ENCODE measurements around the gene OR5B3.

OR5B3 gene

DNA sequence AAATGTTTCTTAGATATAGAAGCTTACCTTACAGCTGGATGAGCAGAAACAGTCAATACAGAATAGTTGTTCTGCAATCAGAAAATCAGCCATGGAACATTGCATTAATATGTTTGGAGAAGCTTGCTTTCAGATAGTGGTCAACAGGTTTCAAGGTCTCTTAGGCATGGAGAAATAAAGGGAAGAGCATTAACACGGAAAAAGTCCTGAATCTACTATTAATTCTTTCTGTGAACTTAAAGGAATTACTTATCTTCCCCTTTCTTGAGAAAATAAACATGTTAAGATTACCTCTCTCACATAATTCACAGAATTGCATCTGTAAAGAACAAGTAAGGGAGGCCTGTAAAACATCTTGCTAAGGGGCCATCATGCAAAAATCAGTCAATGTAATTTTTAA lies at the start of gene OR5B3:
OR5B3 (minus strand) TSS at position 101 of the 400 bp plus-strand sequence. CDS start 3,465 bp downstream, outside the sequence.
- no peaks in the 10 kb centered on the region for H3K36me3 ChIP-seq (ENCODE audit: control insufficient read depth in 1 of 2, insufficient read depth in 2 of 2, low read length in 2 of 2)
- no peaks in the 10 kb centered on the region for H3K4me1 ChIP-seq (ENCODE audit: control insufficient read depth in 1 of 2, insufficient read depth in 2 of 2, low read length in 2 of 2)
- peaks cover 4 to 9% of the 10 kb centered on the region in 2 donors for H3K9me3 ChIP-seq (ENCODE audit: control insufficient read depth in 1 of 2, low read length in 2 of 2)
- no peak within 1 kb of the TSS for H3K4me3 ChIP-seq (ENCODE audit: low read depth in 1 of 2, low read length in 2 of 2)
- H3K27me3 ChIP-seq (ENCODE audit: control insufficient read depth in 1 of 2, insufficient read depth in 2 of 2, low read length in 2 of 2), result no peaks in the 10 kb centered on the region
- no peak within 1 kb of the TSS for H3K27ac ChIP-seq (ENCODE audit: low read depth, low read length)
- H3K9ac ChIP-seq (ENCODE audit: low read depth in 1 of 2, low read length in 2 of 2), result no peak within 1 kb of the TSS

DNA sequence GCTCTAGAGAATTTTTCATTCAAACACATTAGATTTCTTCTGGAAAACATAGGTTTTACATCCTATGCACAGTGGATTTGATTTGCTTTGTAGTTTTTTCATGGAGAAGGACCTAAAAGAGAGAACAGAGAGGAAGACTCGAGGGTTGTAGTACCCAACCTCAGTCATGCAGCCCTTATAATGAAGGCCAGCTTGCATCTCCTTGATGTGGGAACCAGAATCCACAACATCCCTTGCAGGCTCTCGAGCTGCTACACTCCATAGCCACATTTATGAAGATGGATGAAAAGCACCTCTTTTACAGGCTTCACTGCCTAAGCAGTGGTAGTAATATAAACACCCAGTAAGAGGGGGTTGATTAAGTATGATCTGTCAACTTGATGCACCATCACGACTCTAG lies 44.9 kb upstream of the OR5B3 start:
- Histone ChIP-seq H3K27me3 (ENCODE audit: control insufficient read depth in 1 of 2, insufficient read depth in 2 of 2, low read length in 2 of 2) (no peaks in the 10 kb centered on the region), H3K36me3 (ENCODE audit: control insufficient read depth in 1 of 2, insufficient read depth in 2 of 2, low read length in 2 of 2) (no peaks in the 10 kb centered on the region), H3K9me3 (ENCODE audit: control insufficient read depth in 1 of 2, low read length in 2 of 2) (no peaks in the 10 kb centered on the region), H3K27ac (ENCODE audit: low read depth, low read length) (no peak overlapping the region), H3K4me3 (ENCODE audit: low read depth in 1 of 2, low read length in 2 of 2) (no peak overlapping the region), H3K4me1 (ENCODE audit: control insufficient read depth in 1 of 2, insufficient read depth in 2 of 2, low read length in 2 of 2) (no peaks in the 10 kb centered on the region), H3K9ac (ENCODE audit: low read depth in 1 of 2, low read length in 2 of 2) (no peak overlapping the region)

DNA sequence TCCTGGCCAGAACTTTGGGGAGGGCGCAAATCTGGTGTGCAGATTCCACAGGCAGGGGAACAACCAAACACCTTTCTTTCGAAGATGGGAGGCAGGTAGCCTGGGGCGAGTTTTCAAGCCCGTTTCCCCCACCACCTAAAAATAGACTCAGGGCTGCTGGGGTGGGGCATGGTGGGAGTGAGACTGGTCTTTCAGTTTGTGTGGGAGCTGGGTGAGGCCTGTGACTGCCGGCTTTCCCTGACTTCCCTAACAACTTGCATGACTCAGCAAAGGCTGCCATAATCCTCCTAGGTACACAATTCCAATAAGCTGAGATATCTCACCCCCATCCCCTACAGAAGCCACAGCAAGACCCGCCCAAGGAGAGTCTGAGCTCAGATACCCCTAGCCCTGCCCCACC lies 39.6 kb upstream of the OR5B3 start:
- no peaks in the 10 kb centered on the region for H3K27me3 ChIP-seq (ENCODE audit: control insufficient read depth in 1 of 2, insufficient read depth in 2 of 2, low read length in 2 of 2)
- H3K9me3 ChIP-seq (ENCODE audit: control insufficient read depth in 1 of 2, low read length in 2 of 2), result peaks cover 0 to 3% of the 10 kb centered on the region in 2 donors
- H3K4me3 ChIP-seq (ENCODE audit: low read depth in 1 of 2, low read length in 2 of 2), result no peak overlapping the region
- H3K36me3 ChIP-seq (ENCODE audit: control insufficient read depth in 1 of 2, insufficient read depth in 2 of 2, low read length in 2 of 2), result no peaks in the 10 kb centered on the region
- no peaks in the 10 kb centered on the region for H3K4me1 ChIP-seq (ENCODE audit: control insufficient read depth in 1 of 2, insufficient read depth in 2 of 2, low read length in 2 of 2)
- no peak overlapping the region for H3K27ac ChIP-seq (ENCODE audit: low read depth, low read length)
- no peak overlapping the region for H3K9ac ChIP-seq (ENCODE audit: low read depth in 1 of 2, low read length in 2 of 2)

DNA sequence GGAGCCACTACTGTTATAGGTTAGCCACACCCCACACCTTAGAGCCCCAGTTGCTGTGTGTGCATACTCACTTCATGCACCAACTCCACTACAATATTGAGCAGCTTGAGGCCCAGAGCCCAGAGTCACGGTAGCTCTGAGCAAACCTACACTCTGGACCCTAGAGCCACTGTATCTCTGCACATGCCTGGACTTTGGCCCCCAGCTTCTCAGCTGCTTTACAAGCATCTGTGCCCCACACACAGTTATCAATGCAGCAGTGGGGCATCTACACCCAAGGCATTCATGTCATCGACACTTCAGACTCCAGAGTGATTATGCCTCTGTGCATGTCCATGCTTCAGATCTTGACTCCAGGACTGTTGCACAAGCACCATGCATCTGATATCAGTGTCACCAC lies 37.6 kb upstream of the OR5B3 start:
- Histone ChIP-seq H3K4me1 (ENCODE audit: control insufficient read depth in 1 of 2, insufficient read depth in 2 of 2, low read length in 2 of 2) (no peaks in the 10 kb centered on the region), H3K9me3 (ENCODE audit: control insufficient read depth in 1 of 2, low read length in 2 of 2) (peaks cover 0 to 3% of the 10 kb centered on the region in 2 donors), H3K27ac (ENCODE audit: low read depth, low read length) (no peak overlapping the region), H3K9ac (ENCODE audit: low read depth in 1 of 2, low read length in 2 of 2) (no peak overlapping the region), H3K4me3 (ENCODE audit: low read depth in 1 of 2, low read length in 2 of 2) (no peak overlapping the region), H3K36me3 (ENCODE audit: control insufficient read depth in 1 of 2, insufficient read depth in 2 of 2, low read length in 2 of 2) (no peaks in the 10 kb centered on the region), H3K27me3 (ENCODE audit: control insufficient read depth in 1 of 2, insufficient read depth in 2 of 2, low read length in 2 of 2) (no peaks in the 10 kb centered on the region)

DNA sequence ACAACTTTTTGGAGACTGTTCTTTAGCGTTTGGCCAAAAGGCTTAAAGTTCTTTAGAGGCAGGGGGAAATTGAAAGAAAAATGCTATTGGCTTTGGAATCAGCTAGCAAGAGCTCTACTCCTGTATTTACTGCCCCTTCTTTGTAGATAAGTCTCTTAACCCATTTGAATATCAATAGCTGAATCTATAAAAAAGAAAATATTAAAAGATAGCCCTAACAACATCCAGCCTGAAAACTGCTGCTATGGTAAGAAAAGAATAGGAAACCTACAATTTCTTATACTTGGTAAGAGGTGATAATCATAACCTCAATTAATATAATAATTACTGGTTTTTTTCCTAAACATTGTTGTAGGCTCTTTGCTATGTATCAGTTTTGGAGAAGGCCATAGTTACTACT lies 35.5 kb upstream of the OR5B3 start, which contains the start of gene OR5B12:
OR5B12 (minus strand) TSS at position 101 of the 400 bp plus-strand sequence. CDS start 2,085 bp downstream, outside the sequence.
- no peak within 1 kb of the TSS for H3K27ac ChIP-seq (ENCODE audit: low read depth, low read length)
- no peaks in the 10 kb centered on the region for H3K4me1 ChIP-seq (ENCODE audit: control insufficient read depth in 1 of 2, insufficient read depth in 2 of 2, low read length in 2 of 2)
- H3K36me3 ChIP-seq (ENCODE audit: control insufficient read depth in 1 of 2, insufficient read depth in 2 of 2, low read length in 2 of 2), result no peaks in the 10 kb centered on the region
- no peak within 1 kb of the TSS for H3K4me3 ChIP-seq (ENCODE audit: low read depth in 1 of 2, low read length in 2 of 2)
- H3K27me3 ChIP-seq (ENCODE audit: control insufficient read depth in 1 of 2, insufficient read depth in 2 of 2, low read length in 2 of 2), result no peaks in the 10 kb centered on the region
- H3K9me3 ChIP-seq (ENCODE audit: control insufficient read depth in 1 of 2, low read length in 2 of 2), result peaks cover 0 to 3% of the 10 kb centered on the region in 2 donors
- H3K9ac ChIP-seq (ENCODE audit: low read depth in 1 of 2, low read length in 2 of 2), result no peak within 1 kb of the TSS

DNA sequence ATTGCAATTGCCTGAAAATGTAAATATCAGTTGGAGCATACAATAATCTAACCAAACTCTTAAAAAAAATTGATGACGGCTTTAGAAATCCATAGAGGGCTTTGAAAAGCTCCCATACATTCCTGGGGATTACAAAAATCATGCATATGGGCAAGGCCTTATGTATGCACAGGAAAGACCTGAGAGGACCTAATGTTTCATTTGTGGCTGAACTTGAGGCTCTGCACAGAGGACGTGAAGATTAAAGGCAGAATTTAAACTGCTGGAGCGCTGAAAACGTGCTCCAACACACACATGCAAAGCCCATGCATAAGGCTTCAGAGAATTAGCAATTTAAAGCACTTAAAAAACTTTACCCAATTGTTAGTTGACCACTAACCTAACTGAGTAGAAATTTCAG lies 31.8 kb upstream of the OR5B3 start:
- H3K27me3 ChIP-seq (ENCODE audit: control insufficient read depth in 1 of 2, insufficient read depth in 2 of 2, low read length in 2 of 2), result no peaks in the 10 kb centered on the region
- no peaks in the 10 kb centered on the region for H3K4me1 ChIP-seq (ENCODE audit: control insufficient read depth in 1 of 2, insufficient read depth in 2 of 2, low read length in 2 of 2)
- no peak overlapping the region for H3K4me3 ChIP-seq (ENCODE audit: low read depth in 1 of 2, low read length in 2 of 2)
- peaks cover 0 to 5% of the 10 kb centered on the region in 2 donors for H3K9me3 ChIP-seq (ENCODE audit: control insufficient read depth in 1 of 2, low read length in 2 of 2)
- H3K9ac ChIP-seq (ENCODE audit: low read depth in 1 of 2, low read length in 2 of 2), result no peak overlapping the region
- no peaks in the 10 kb centered on the region for H3K36me3 ChIP-seq (ENCODE audit: control insufficient read depth in 1 of 2, insufficient read depth in 2 of 2, low read length in 2 of 2)
- H3K27ac ChIP-seq (ENCODE audit: low read depth, low read length), result no peak overlapping the region

DNA sequence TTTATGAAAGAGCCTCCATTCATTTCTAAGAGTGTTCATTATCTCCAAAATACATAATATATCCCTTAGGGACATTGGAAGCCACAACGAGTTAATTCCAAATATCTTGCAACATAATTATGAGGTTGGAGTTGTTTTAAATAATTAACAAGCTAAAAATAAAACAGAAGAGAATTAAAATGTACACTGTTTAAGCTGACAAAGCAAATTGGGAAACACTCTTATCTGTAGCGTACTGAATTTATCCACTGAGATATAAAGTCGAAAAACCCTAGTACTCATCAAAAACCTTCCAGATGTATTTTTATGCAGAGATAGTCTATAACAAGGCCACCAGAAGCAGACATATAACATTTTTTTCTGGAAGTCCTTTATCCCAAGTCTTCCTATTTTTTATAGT lies 27.5 kb upstream of the OR5B3 start:
- H3K9ac ChIP-seq (ENCODE audit: low read depth in 1 of 2, low read length in 2 of 2), result no peak overlapping the region
- no peak overlapping the region for H3K4me3 ChIP-seq (ENCODE audit: low read depth in 1 of 2, low read length in 2 of 2)
- H3K27me3 ChIP-seq (ENCODE audit: control insufficient read depth in 1 of 2, insufficient read depth in 2 of 2, low read length in 2 of 2), result no peaks in the 10 kb centered on the region

DNA sequence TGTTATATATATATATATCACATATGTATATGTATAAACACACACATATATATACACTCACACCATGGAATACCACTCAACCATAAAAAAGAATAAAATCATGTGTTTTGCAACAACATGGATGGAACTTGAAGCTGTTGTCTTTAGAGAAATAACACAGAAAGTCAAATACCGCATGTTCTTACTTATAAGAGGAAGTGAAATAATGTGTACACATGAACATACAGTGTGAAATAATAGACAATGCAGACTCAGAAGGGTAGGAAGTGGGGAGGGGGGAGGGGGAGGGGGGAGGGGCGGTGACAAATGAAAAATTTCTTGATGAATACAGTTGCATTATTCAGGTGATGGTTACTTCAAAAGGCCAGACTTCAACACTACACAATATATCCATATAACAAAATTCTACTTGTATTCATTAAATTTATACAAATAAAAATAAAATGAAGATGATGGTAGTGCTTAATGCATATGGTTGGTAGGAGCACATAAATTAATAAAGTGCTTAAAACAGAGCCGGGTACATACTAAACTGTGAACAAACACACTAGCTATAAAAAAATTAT lies 27.0 kb upstream of the OR5B3 start:
- H3K4me3 ChIP-seq (ENCODE audit: low read depth in 1 of 2, low read length in 2 of 2), result no peak overlapping the region
- H3K36me3 ChIP-seq (ENCODE audit: control insufficient read depth in 1 of 2, insufficient read depth in 2 of 2, low read length in 2 of 2), result no peaks in the 10 kb centered on the region
- H3K27me3 ChIP-seq (ENCODE audit: control insufficient read depth in 1 of 2, insufficient read depth in 2 of 2, low read length in 2 of 2), result no peaks in the 10 kb centered on the region
- no peak overlapping the region for H3K9ac ChIP-seq (ENCODE audit: low read depth in 1 of 2, low read length in 2 of 2)
- H3K4me1 ChIP-seq (ENCODE audit: control insufficient read depth in 1 of 2, insufficient read depth in 2 of 2, low read length in 2 of 2), result no peaks in the 10 kb centered on the region
- peaks cover 0 to 5% of the 10 kb centered on the region in 2 donors for H3K9me3 ChIP-seq (ENCODE audit: control insufficient read depth in 1 of 2, low read length in 2 of 2)
- H3K27ac ChIP-seq (ENCODE audit: low read depth, low read length), result no peak overlapping the region

More for the DNA sequence above, 27.5 kb upstream of the OR5B3 start:
- Histone ChIP-seq H3K27ac (ENCODE audit: low read depth, low read length) (no peak overlapping the region), H3K36me3 (ENCODE audit: control insufficient read depth in 1 of 2, insufficient read depth in 2 of 2, low read length in 2 of 2) (no peaks in the 10 kb centered on the region), H3K4me1 (ENCODE audit: control insufficient read depth in 1 of 2, insufficient read depth in 2 of 2, low read length in 2 of 2) (no peaks in the 10 kb centered on the region), H3K9me3 (ENCODE audit: control insufficient read depth in 1 of 2, low read length in 2 of 2) (peaks cover 0 to 5% of the 10 kb centered on the region in 2 donors)

DNA sequence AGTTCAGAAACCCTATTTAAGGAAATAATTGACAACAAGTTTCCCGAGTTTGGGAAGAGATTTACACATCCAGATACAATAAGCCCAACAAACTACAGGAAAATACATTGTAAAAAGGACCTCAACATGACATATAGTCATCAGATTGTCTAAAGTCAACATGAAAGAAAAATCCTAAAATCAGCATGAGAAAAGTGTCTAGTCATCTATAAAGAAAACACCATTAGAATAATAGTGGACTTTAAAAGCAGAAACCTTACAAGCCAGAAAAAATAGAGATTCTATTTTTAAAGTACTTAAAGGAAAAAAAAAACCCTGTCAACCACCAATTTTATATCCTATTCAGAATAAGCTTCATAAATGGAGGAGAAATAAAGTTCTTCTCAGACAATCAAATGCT lies 22.6 kb upstream of the OR5B3 start:
- H3K4me1 ChIP-seq (ENCODE audit: control insufficient read depth in 1 of 2, insufficient read depth in 2 of 2, low read length in 2 of 2), result no peaks in the 10 kb centered on the region
- no peak overlapping the region for H3K9ac ChIP-seq (ENCODE audit: low read depth in 1 of 2, low read length in 2 of 2)
- no peak overlapping the region for H3K27ac ChIP-seq (ENCODE audit: low read depth, low read length)
- H3K27me3 ChIP-seq (ENCODE audit: control insufficient read depth in 1 of 2, insufficient read depth in 2 of 2, low read length in 2 of 2), result no peaks in the 10 kb centered on the region
- no peak overlapping the region for H3K4me3 ChIP-seq (ENCODE audit: low read depth in 1 of 2, low read length in 2 of 2)
- no peaks in the 10 kb centered on the region for H3K9me3 ChIP-seq (ENCODE audit: control insufficient read depth in 1 of 2, low read length in 2 of 2)
- H3K36me3 ChIP-seq (ENCODE audit: control insufficient read depth in 1 of 2, insufficient read depth in 2 of 2, low read length in 2 of 2), result no peaks in the 10 kb centered on the region

DNA sequence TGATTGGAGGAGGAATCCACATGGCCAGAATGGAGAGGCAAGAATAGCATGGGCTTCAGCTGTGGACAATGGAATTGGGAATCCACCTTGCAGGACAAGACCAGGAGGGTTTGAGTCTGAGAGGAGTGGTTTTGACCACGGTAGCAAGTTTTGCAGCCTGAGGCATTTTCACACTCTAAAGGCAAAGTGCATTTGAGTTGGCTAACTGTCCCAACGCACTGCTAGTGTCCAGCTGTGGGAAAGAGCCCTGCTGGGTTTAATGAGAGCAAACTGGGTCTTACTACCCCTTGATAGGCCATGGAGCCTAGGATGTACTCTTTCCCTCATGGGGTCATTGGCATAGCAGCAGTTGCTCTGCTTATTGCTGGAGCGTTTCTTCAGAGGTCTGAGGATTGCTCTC lies 21.3 kb upstream of the OR5B3 start, which contains the start of gene OR5B2:
OR5B2 (minus strand) TSS at position 101 of the 400 bp plus-strand sequence. CDS start 4,860 bp downstream, outside the sequence.
- Histone ChIP-seq H3K9me3 (ENCODE audit: control insufficient read depth in 1 of 2, low read length in 2 of 2) (no peaks in the 10 kb centered on the region), H3K36me3 (ENCODE audit: control insufficient read depth in 1 of 2, insufficient read depth in 2 of 2, low read length in 2 of 2) (no peaks in the 10 kb centered on the region), H3K27me3 (ENCODE audit: control insufficient read depth in 1 of 2, insufficient read depth in 2 of 2, low read length in 2 of 2) (no peaks in the 10 kb centered on the region), H3K4me3 (ENCODE audit: low read depth in 1 of 2, low read length in 2 of 2) (no peak within 1 kb of the TSS), H3K4me1 (ENCODE audit: control insufficient read depth in 1 of 2, insufficient read depth in 2 of 2, low read length in 2 of 2) (no peaks in the 10 kb centered on the region), H3K9ac (ENCODE audit: low read depth in 1 of 2, low read length in 2 of 2) (no peak within 1 kb of the TSS), H3K27ac (ENCODE audit: low read depth, low read length) (no peak within 1 kb of the TSS)

All from duodenal mucosa (tissue), 2 donors.